RPMI7951 (cell line): ENCODE results near the gene PMFBP1. TPM values are rescaled to one million over a fixed set of nuclear protein-coding genes. Genes with fewer than 3 reads are reported as not detected.

ENCODE experiments used
- total RNA-seq: library from RNA; depleted of rRNA; stranded (reverse); fragments of >200 nt; shearing (Covaris generic); gene quantifications from 2 replicates; pipeline ENCODE4 v1.2.3, GENCODE V29; 2014; rRNA removed

PMFBP1 gene
- total RNA-seq, 1 experiment from 2014 or later = 1.8 TPM

Other genes with a start within 250 kb of the PMFBP1 start
- not detected in 2 replicates for gene PKD1L3, start 171.8 kb downstream of the PMFBP1 start, total RNA-seq
- 7.2 and 10.0 TPM in 2 replicates for gene DHODH, start 163.4 kb downstream of the PMFBP1 start, total RNA-seq
- not detected in 2 replicates for gene HP, start 117.7 kb downstream of the PMFBP1 start, total RNA-seq
- not detected in 2 replicates for gene HPR, start 108.9 kb downstream of the PMFBP1 start, total RNA-seq
- gene TXNL4B, start 78.5 kb downstream of the PMFBP1 start, total RNA-seq = 12.6 and 13.2 TPM in 2 replicates
- gene DHX38, start 78.3 kb downstream of the PMFBP1 start, total RNA-seq = 35.6 and 40.0 TPM in 2 replicates